ENCODE results near the gene NXF1.

Gene NXF1

DNA sequence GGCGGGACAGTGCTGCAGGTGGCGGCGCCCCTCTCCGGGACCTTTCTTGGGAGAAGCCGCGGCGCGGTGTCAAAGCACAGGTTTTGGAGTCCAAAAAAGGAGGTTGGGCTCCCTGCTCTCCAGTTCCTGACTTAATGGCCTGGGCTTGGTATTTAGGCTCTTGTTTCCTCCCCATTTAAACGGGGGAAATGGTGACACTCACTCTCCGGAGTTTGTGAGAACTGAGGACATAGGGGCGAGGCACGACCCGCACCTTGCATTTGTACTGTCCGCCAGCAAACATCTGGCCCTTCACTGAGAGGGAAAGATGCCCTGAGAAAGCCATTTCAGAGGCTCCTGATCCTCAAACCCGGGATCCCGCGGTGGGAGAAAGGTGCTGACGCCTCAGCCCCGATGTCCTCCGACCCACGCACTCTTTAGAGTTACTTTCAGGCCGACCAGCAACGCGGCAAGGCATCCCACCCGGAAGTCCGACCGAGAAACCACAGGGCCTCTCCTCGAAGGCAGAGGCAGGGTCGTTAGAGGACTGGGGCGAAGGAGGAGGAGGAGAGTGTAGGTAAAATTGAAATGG lies 37.0 kb upstream of the NXF1 start (continued):
- no peak for TF ChIP-seq TSHZ1 (tag by site-specific recombination; IDR thresholded peaks at IDR 0.05; ENCODE audit: borderline replicate concordance)
- no peak for TF ChIP-seq ZNF132 (tag by site-specific recombination; IDR thresholded peaks at IDR 0.05; ENCODE audit: borderline replicate concordance)
- TF ChIP-seq, protein P1, sequence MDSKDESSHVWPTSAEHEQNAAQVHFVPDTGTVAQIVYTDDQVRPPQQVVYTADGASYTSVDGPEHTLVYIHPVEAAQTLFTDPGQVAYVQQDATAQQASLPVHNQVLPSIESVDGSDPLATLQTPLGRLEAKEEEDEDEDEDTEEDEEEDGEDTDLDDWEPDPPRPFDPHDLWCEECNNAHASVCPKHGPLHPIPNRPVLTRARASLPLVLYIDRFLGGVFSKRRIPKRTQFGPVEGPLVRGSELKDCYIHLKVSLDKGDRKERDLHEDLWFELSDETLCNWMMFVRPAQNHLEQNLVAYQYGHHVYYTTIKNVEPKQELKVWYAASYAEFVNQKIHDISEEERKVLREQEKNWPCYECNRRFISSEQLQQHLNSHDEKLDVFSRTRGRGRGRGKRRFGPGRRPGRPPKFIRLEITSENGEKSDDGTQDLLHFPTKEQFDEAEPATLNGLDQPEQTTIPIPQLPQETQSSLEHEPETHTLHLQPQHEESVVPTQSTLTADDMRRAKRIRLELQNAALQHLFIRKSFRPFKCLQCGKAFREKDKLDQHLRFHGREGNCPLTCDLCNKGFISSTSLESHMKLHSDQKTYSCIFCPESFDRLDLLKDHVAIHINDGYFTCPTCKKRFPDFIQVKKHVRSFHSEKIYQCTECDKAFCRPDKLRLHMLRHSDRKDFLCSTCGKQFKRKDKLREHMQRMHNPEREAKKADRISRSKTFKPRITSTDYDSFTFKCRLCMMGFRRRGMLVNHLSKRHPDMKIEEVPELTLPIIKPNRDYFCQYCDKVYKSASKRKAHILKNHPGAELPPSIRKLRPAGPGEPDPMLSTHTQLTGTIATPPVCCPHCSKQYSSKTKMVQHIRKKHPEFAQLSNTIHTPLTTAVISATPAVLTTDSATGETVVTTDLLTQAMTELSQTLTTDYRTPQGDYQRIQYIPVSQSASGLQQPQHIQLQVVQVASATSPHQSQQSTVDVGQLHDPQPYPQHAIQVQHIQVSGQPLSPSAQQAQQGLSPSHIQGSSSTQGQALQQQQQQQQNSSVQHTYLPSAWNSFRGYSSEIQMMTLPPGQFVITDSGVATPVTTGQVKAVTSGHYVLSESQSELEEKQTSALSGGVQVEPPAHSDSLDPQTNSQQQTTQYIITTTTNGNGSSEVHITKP (tag by site-specific recombination; IDR thresholded peaks at IDR 0.05), result peak; percentile 92
- no peak for TF ChIP-seq ZNF626 (tag by site-specific recombination; IDR thresholded peaks at IDR 0.05)
- 0 out of 2 replicates have a peak, but pooled peaks have one; percentile 16 for TF ChIP-seq ZNF777 (tag by site-specific recombination; IDR thresholded peaks at IDR 0.05; ENCODE audit: borderline replicate concordance)
- no peak for TF ChIP-seq PRDM6 (tag by site-specific recombination; IDR thresholded peaks at IDR 0.05)
- TF ChIP-seq ZNF302 (tag by site-specific recombination; IDR thresholded peaks at IDR 0.05; ENCODE audit: low read depth), result no peak
- TF ChIP-seq, protein P2, sequence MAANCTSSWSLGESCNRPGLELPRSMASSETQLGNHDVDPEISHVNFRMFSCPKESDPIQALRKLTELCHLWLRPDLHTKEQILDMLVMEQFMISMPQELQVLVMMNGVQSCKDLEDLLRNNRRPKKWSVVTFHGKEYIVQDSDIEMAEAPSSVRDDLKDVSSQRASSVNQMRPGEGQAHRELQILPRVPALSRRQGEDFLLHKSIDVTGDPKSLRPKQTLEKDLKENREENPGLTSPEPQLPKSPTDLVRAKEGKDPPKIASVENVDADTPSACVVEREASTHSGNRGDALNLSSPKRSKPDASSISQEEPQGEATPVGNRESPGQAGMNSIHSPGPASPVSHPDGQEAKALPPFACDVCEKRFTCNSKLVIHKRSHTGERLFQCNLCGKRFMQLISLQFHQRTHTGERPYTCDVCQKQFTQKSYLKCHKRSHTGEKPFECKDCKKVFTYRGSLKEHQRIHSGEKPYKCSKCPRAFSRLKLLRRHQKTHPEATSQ (tag by site-specific recombination; IDR thresholded peaks at IDR 0.05), result no peak
- TF ChIP-seq ZNF335 (tag by site-specific recombination; conservative IDR thresholded peaks at IDR 0.05), result peak; percentile 33; the same call in 1 of the 2 replicates
- no peak for TF ChIP-seq ZNF610 (tag by site-specific recombination; IDR thresholded peaks at IDR 0.05; ENCODE audit: borderline replicate concordance)
- TF ChIP-seq ZNF311 (tag by site-specific recombination; IDR thresholded peaks at IDR 0.05; ENCODE audit: borderline replicate concordance), result no peak
- TF ChIP-seq, protein P3, sequence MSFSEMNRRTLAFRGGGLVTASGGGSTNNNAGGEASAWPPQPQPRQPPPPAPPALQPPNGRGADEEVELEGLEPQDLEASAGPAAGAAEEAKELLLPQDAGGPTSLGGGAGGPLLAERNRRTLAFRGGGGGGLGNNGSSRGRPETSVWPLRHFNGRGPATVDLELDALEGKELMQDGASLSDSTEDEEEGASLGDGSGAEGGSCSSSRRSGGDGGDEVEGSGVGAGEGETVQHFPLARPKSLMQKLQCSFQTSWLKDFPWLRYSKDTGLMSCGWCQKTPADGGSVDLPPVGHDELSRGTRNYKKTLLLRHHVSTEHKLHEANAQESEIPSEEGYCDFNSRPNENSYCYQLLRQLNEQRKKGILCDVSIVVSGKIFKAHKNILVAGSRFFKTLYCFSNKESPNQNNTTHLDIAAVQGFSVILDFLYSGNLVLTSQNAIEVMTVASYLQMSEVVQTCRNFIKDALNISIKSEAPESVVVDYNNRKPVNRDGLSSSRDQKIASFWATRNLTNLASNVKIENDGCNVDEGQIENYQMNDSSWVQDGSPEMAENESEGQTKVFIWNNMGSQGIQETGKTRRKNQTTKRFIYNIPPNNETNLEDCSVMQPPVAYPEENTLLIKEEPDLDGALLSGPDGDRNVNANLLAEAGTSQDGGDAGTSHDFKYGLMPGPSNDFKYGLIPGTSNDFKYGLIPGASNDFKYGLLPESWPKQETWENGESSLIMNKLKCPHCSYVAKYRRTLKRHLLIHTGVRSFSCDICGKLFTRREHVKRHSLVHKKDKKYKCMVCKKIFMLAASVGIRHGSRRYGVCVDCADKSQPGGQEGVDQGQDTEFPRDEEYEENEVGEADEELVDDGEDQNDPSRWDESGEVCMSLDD (tag by site-specific recombination; IDR thresholded peaks at IDR 0.05), result no peak
- no peak for TF ChIP-seq ZNF521 (tag by site-specific recombination; IDR thresholded peaks at IDR 0.05)
- TF ChIP-seq ZNF10 (tag by site-specific recombination; IDR thresholded peaks at IDR 0.05), result no peak
- no peak for TF ChIP-seq ZXDB (tag by site-specific recombination; IDR thresholded peaks at IDR 0.05)
- TF ChIP-seq, protein P4, sequence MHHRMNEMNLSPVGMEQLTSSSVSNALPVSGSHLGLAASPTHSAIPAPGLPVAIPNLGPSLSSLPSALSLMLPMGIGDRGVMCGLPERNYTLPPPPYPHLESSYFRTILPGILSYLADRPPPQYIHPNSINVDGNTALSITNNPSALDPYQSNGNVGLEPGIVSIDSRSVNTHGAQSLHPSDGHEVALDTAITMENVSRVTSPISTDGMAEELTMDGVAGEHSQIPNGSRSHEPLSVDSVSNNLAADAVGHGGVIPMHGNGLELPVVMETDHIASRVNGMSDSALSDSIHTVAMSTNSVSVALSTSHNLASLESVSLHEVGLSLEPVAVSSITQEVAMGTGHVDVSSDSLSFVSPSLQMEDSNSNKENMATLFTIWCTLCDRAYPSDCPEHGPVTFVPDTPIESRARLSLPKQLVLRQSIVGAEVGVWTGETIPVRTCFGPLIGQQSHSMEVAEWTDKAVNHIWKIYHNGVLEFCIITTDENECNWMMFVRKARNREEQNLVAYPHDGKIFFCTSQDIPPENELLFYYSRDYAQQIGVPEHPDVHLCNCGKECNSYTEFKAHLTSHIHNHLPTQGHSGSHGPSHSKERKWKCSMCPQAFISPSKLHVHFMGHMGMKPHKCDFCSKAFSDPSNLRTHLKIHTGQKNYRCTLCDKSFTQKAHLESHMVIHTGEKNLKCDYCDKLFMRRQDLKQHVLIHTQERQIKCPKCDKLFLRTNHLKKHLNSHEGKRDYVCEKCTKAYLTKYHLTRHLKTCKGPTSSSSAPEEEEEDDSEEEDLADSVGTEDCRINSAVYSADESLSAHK (tag by site-specific recombination; IDR thresholded peaks at IDR 0.05), result no peak
- TF ChIP-seq ZNF280C (tag by site-specific recombination; IDR thresholded peaks at IDR 0.05), result no peak
- TF ChIP-seq, protein P5, sequence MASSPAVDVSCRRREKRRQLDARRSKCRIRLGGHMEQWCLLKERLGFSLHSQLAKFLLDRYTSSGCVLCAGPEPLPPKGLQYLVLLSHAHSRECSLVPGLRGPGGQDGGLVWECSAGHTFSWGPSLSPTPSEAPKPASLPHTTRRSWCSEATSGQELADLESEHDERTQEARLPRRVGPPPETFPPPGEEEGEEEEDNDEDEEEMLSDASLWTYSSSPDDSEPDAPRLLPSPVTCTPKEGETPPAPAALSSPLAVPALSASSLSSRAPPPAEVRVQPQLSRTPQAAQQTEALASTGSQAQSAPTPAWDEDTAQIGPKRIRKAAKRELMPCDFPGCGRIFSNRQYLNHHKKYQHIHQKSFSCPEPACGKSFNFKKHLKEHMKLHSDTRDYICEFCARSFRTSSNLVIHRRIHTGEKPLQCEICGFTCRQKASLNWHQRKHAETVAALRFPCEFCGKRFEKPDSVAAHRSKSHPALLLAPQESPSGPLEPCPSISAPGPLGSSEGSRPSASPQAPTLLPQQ (tag by site-specific recombination; IDR thresholded peaks at IDR 0.05), result 0 out of 2 replicates have a peak, but pooled peaks have one; percentile 15

Measured in HEK293 (cell line).